Measurements from ENCODE around the gene NHLH1. TPM values are rescaled to one million over a fixed set of nuclear protein-coding genes. Genes with fewer than 3 reads are reported as not detected.

Gene NHLH1
- total and polyA plus RNA-seq, 2 donors (not counting 1 experiment from before 2014, with no cell fraction given), result 0.27 to 0.39 TPM

DNA sequence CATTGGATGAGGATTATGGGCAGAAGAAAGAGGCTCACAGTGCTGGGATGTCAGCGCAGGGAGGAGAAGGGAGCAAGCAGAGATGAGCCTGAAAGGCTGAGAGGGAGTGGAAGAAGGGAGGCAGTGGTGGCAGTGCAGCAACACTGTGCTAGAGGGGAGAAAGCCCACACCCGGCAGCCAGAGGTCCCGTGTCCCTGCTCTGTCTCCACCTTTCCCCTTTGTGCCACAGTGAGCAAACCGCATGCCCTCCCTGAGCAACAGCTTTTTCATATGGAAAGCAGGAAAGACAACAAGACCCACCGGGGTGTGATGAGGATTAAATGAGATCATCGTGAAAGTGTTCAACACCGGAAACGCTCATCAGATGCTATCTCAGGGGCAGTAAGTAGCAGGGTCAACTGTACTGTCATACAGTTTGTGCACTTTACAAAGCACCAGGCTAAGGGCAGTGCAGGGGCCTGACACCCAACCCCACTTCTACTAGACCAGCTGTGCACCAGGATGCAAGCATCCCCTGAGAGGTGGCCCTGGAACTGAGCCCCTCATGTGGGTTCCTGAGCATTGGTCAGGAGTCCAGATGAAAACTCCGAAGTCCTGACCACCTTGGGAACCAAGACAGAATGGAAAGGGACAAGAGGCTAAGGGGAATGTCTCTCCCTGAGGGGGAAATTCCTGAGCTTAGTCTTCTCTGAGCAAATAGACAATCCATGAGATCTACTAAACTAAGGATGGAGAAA, 9.1 kb downstream of the NHLH1 start:
- Histone ChIP-seq H3K27me3 (replicated peaks in 1 of 4; ENCODE audit: control extremely low read depth in 1 of 4, control insufficient read depth in 3 of 4, insufficient read depth in 4 of 4, low read length in 3 of 4) (no peaks in the 10 kb centered on the region), H3K4me1 (ENCODE audit: control insufficient read depth in 2 of 2, insufficient read depth in 2 of 2, low read length in 2 of 2) (peaks cover 19 to 23% of the 10 kb centered on the region in 2 donors), H3K4me3 (ENCODE audit: control extremely low read depth in 1 of 5, extremely low read depth in 1 of 5, insufficient read depth in 1 of 5, low read depth in 2 of 5, low read length in 4 of 5) (peak overlapping the region in 3 of 5 experiments; percentile 7 to 21 (median 11)), H3K4me2 (replicated peaks; ENCODE audit: low read depth, low read length, poor library complexity, severe bottlenecking) (peak overlapping the region; percentile 63), H2AFZ (ENCODE audit: insufficient read depth, low read depth, low read length, poor library complexity, severe bottlenecking) (peak overlapping the region; percentile 71), H3K79me2 (ENCODE audit: control insufficient read depth, insufficient read depth, low read length) (no peaks in the 10 kb centered on the region), H3K27ac (ENCODE audit: low read length in 2 of 2) (peak overlapping the region in 1 of 2 donors; percentile 35), H3K9ac (ENCODE audit: low read length) (peak overlapping the region; percentile 27), H3K9me3 (ENCODE audit: control extremely low read depth in 1 of 3, control insufficient read depth in 2 of 3, insufficient read depth in 1 of 3, low read length in 2 of 3) (no peaks in the 10 kb centered on the region), H3K36me3 (replicated peaks in 1 of 2; ENCODE audit: control extremely low read depth in 1 of 2, control insufficient read depth in 1 of 2, extremely low read depth in 1 of 2, insufficient read depth in 2 of 2, low read length in 1 of 2) (no peaks in the 10 kb centered on the region), H4K20me1 (ENCODE audit: control insufficient read depth, insufficient read depth, low read length, poor library complexity, severe bottlenecking) (no peaks in the 10 kb centered on the region)
- ChIA-PET CTCF (interaction anchor here (0.7 to 7.8 kb wide), 46 partner anchors 8 to 329 kb away, joined by 3 to 79 read pairs (median 5); partner anchors contain the start of genes ATP1A4, DCAF8, NCSTN and PEX19), POLR2A (interaction anchor here (1.4 kb wide), 1 partner anchor 277 kb away, joined by 3 read pairs; the partner anchor contains the start of gene IGSF8)
- Mint-ChIP-seq H3K27ac (peak overlapping the region; percentile 73), H3K9me3 (ENCODE audit: insufficient read depth) (no peaks in the 10 kb centered on the region), H3K4me3 (peak overlapping the region; percentile 70), H3K27me3 (no peaks in the 10 kb centered on the region), H3K4me1 (peaks cover 24% of the 10 kb centered on the region)
- DNase-seq, result peak; percentile 41
- WGBS (ENCODE audit: insufficient coverage), result 24% methylated on average over 9 of the region's 9 CpGs
- intact Hi-C loops (cut with micrococcal nuclease), result loop anchor here (1.0 to 5.0 kb wide), 6 partner anchors 21 to 275 kb away; partner anchors contain the start of genes COPA and NCSTN
- peak; percentile 34 for ATAC-seq (ENCODE audit: low read depth)
- TF ChIP-seq, protein P1, sequence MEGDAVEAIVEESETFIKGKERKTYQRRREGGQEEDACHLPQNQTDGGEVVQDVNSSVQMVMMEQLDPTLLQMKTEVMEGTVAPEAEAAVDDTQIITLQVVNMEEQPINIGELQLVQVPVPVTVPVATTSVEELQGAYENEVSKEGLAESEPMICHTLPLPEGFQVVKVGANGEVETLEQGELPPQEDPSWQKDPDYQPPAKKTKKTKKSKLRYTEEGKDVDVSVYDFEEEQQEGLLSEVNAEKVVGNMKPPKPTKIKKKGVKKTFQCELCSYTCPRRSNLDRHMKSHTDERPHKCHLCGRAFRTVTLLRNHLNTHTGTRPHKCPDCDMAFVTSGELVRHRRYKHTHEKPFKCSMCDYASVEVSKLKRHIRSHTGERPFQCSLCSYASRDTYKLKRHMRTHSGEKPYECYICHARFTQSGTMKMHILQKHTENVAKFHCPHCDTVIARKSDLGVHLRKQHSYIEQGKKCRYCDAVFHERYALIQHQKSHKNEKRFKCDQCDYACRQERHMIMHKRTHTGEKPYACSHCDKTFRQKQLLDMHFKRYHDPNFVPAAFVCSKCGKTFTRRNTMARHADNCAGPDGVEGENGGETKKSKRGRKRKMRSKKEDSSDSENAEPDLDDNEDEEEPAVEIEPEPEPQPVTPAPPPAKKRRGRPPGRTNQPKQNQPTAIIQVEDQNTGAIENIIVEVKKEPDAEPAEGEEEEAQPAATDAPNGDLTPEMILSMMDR (IDR thresholded peaks at IDR 0.05), result no peak
- no peak for TF ChIP-seq EZH2 (IDR thresholded peaks at IDR 0.05; ENCODE audit: borderline replicate concordance, insufficient read depth, low read depth, low read length, poor library complexity, severe bottlenecking)

Measured in B cell (primary cell).